GM12873 (cell line): ENCODE measurements around the gene SF3B1.

Source experiments
- TF ChIP-seq, protein P1 (sequence below): IDR thresholded peaks from 2 replicates; pipeline ENCODE4 v1.5.1; 2012; ENCODE audit warnings: low read depth, mild to moderate bottlenecking, moderate library complexity, low read length, control low read depth; ENCODE audit not compliant: insufficient read depth; ENCODE audit errors: missing control alignments

Gene SF3B1, protein sequence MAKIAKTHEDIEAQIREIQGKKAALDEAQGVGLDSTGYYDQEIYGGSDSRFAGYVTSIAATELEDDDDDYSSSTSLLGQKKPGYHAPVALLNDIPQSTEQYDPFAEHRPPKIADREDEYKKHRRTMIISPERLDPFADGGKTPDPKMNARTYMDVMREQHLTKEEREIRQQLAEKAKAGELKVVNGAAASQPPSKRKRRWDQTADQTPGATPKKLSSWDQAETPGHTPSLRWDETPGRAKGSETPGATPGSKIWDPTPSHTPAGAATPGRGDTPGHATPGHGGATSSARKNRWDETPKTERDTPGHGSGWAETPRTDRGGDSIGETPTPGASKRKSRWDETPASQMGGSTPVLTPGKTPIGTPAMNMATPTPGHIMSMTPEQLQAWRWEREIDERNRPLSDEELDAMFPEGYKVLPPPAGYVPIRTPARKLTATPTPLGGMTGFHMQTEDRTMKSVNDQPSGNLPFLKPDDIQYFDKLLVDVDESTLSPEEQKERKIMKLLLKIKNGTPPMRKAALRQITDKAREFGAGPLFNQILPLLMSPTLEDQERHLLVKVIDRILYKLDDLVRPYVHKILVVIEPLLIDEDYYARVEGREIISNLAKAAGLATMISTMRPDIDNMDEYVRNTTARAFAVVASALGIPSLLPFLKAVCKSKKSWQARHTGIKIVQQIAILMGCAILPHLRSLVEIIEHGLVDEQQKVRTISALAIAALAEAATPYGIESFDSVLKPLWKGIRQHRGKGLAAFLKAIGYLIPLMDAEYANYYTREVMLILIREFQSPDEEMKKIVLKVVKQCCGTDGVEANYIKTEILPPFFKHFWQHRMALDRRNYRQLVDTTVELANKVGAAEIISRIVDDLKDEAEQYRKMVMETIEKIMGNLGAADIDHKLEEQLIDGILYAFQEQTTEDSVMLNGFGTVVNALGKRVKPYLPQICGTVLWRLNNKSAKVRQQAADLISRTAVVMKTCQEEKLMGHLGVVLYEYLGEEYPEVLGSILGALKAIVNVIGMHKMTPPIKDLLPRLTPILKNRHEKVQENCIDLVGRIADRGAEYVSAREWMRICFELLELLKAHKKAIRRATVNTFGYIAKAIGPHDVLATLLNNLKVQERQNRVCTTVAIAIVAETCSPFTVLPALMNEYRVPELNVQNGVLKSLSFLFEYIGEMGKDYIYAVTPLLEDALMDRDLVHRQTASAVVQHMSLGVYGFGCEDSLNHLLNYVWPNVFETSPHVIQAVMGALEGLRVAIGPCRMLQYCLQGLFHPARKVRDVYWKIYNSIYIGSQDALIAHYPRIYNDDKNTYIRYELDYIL

GRCh38 chr2:197434541-197435513 is at the start of gene SF3B1:
Gene SF3B1, minus strand, starts transcription at chr2:197435028. Its CDS starts 29 bp downstream, at chr2:197434999.
- TF ChIP-seq, protein P1, sequence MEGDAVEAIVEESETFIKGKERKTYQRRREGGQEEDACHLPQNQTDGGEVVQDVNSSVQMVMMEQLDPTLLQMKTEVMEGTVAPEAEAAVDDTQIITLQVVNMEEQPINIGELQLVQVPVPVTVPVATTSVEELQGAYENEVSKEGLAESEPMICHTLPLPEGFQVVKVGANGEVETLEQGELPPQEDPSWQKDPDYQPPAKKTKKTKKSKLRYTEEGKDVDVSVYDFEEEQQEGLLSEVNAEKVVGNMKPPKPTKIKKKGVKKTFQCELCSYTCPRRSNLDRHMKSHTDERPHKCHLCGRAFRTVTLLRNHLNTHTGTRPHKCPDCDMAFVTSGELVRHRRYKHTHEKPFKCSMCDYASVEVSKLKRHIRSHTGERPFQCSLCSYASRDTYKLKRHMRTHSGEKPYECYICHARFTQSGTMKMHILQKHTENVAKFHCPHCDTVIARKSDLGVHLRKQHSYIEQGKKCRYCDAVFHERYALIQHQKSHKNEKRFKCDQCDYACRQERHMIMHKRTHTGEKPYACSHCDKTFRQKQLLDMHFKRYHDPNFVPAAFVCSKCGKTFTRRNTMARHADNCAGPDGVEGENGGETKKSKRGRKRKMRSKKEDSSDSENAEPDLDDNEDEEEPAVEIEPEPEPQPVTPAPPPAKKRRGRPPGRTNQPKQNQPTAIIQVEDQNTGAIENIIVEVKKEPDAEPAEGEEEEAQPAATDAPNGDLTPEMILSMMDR, result no peak

DNA sequence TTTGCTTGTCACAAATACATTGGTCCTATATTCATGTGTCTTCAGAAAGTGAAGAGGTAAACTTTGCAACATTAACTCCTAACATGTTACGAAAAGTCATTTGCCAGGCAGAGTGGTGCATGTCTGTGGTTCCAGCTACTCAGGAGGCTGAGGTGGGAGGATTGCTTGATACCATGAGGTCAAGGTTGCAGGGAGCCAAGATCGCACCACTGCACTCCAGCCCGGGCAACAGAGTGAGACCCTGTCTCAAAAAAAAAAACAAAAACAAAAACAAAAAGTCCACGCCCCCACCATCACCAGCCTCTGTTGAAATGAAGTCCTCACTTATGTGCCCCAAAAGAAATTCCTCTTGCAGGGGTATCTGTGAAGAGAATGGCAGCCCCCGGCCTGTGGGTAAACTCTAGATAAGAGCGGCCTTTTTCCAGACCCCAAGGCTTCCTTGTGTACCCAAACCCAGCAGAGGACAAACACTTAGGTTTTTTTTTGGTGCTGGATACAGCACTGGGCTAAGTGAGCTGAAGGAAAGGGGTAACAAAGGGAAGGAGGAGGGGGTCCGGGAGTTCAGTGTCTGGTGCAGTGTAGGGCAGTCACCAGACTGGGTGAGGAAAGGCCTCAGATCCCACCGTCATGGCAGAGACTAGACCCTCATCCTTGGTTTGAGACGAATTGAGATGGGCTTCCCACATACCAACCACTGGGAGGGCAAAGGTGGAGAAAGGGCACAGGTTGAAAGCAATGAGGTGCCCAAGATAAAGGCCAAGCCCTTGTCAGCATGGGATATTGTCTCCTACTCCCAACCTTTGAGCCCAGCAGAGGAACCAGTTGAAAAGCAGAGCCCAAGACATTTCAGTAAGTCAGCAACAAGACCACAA is 45.6 kb upstream of the SF3B1 start:
- TF ChIP-seq, protein P1, result no peak

GRCh38 chr2:197477797-197478196 is 43.0 kb upstream of the SF3B1 start:
- TF ChIP-seq, protein P1, result no peak

- TF ChIP-seq, protein P1, result no peak
Measured at GRCh38 chr2:197472166-197472565, 37.3 kb upstream of the SF3B1 start.

- TF ChIP-seq, protein P1, result no peak
Measured at GRCh38 chr2:197464175-197464574, 29.3 kb upstream of the SF3B1 start.

- TF ChIP-seq, protein P1, result no peak
Measured at GRCh38 chr2:197461057-197461456, 26.2 kb upstream of the SF3B1 start.
